Colonic mucosa (tissue), 4 donors: Measurements from ENCODE around the gene NCR2. TPM values are rescaled to one million over a fixed set of nuclear protein-coding genes. Genes with fewer than 3 reads are reported as not detected.

Experiments used
- DNase-seq: peaks from one replicate; pipeline ENCODE4 v3.0.0-alpha.2; 2020
- H3K27ac ChIP-seq: fragments of 200-600 bp; one replicate; pipeline ENCODE4 v1.8.0; 2021
- H3K27me3 ChIP-seq: fragments of 200-600 bp; one replicate; pipeline ENCODE4 v1.8.0; 2021
- H3K36me3 ChIP-seq: fragments of 200-600 bp; one replicate; pipeline ENCODE4 v1.8.0; 2021
- H3K4me1 ChIP-seq: fragments of 200-600 bp; one replicate; pipeline ENCODE4 v1.8.0; 2021; ENCODE audit warnings: mild to moderate bottlenecking
- H3K4me3 ChIP-seq: fragments of 200-600 bp; one replicate; pipeline ENCODE4 v1.8.0; 2021
- H3K9ac ChIP-seq, 2 donors: one replicate each; pipeline ENCODE4 v1.7.0; 2013; ENCODE audit warnings: control low read depth in 2 of 2, low read depth in 2 of 2, low read length in 2 of 2
- H3K9me3 ChIP-seq: fragments of 200-600 bp; one replicate; pipeline ENCODE4 v1.8.0; 2021
- intact Hi-C: fragments of 100-400 bp; cut with DNase I; formaldehyde crosslinking; loops from one replicate; pipeline ENCODE4 v1.14.1; 2022
- total RNA-seq, 2 donors: library from RNA; stranded (reverse); fragmentation: NEBNext Ultra II Directional in 1 of 2; extraction: Animal tissue kit (Norgen Biotek cat#: 25700) in 1 of 2; gene quantifications; one replicate each; pipeline ENCODE4 v1.2.1, GENCODE V29; 2021
- TF ChIP-seq, protein P1 (sequence below): fragments of 200-600 bp; IDR thresholded peaks from one replicate; pipeline ENCODE4 v1.8.0; 2022; ENCODE audit warnings: antibody characterized with exemption, mild to moderate bottlenecking
- donor health status: healthy.
- donor health status: DM: no; HTN: no; CAD: no.
- donor health status: DM: no; HTN: no; CAD: no.

The NCR2 gene
- total RNA-seq, 2 donors from 2014 or later: not detected

DNA sequence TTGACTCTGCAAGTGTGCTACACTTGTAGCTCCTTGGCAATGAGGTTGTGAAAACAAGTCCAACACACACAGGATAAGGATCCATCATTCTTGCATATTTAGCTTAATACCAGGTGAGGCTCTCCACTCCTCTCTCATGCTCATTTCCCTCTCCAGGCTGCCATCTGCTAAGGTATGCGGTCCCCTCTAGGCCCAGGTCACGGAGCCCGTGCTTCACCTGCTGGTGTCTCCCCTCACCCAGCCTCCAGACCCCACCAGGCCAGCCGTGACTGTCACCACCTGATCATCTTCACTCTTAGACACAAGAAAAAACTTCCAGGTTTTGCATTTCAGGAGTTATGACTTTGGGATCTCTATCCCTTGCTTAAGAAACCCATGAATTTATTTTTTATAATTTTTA is 14.2 kb upstream of the NCR2 start:
- DNase-seq: no peak
- H3K9me3 ChIP-seq: no peaks in the 10 kb centered on the region
- intact Hi-C loops: no loop called here
- TF ChIP-seq, protein P1, sequence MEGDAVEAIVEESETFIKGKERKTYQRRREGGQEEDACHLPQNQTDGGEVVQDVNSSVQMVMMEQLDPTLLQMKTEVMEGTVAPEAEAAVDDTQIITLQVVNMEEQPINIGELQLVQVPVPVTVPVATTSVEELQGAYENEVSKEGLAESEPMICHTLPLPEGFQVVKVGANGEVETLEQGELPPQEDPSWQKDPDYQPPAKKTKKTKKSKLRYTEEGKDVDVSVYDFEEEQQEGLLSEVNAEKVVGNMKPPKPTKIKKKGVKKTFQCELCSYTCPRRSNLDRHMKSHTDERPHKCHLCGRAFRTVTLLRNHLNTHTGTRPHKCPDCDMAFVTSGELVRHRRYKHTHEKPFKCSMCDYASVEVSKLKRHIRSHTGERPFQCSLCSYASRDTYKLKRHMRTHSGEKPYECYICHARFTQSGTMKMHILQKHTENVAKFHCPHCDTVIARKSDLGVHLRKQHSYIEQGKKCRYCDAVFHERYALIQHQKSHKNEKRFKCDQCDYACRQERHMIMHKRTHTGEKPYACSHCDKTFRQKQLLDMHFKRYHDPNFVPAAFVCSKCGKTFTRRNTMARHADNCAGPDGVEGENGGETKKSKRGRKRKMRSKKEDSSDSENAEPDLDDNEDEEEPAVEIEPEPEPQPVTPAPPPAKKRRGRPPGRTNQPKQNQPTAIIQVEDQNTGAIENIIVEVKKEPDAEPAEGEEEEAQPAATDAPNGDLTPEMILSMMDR: no peak
- H3K4me1 ChIP-seq: peaks cover 8% of the 10 kb centered on the region
- H3K36me3 ChIP-seq: no peaks in the 10 kb centered on the region
- no peaks in the 10 kb centered on the region for H3K27me3 ChIP-seq
- H3K27ac ChIP-seq: no peak overlapping the region
- H3K9ac ChIP-seq: no peak overlapping the region
- no peak overlapping the region for H3K4me3 ChIP-seq

DNA sequence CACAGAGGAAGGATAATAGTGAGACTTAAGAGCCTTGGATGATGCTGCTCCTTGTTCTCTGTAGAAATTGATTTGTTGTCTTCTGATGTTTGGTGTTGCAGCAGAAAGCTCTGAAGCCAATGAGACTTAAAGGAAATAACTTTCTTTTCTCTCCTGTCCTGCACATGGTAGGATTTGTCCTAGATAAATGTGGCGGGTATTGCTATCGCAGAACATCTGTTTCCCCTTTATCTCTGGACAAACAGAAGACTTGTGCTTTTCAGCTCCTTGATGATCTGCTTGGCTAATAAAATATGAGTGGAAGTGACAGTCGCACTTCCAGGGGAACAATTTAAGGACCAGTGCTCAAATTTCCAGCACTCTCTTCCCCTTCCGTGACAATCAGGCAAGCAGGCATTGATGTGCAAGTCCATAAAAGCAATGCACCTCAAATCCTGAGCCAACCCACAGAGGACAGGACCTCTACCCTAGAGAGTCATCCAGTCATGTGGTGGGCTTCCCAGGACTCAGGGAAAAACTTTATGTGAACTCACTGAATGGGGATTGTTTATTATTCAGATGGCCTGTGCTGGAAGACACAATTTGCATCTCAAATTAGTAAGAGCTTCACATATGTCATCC is 9.9 kb upstream of the NCR2 start:
- TF ChIP-seq, protein P1: no peak
- H3K36me3 ChIP-seq: no peaks in the 10 kb centered on the region
- H3K9me3 ChIP-seq: no peaks in the 10 kb centered on the region
- H3K27ac ChIP-seq: no peak overlapping the region
- H3K4me3 ChIP-seq: no peak overlapping the region
- no peak for DNase-seq
- H3K27me3 ChIP-seq: no peaks in the 10 kb centered on the region
- no peaks in the 10 kb centered on the region for H3K4me1 ChIP-seq
- H3K9ac ChIP-seq: no peak overlapping the region
- intact Hi-C loops: no loop called here

DNA sequence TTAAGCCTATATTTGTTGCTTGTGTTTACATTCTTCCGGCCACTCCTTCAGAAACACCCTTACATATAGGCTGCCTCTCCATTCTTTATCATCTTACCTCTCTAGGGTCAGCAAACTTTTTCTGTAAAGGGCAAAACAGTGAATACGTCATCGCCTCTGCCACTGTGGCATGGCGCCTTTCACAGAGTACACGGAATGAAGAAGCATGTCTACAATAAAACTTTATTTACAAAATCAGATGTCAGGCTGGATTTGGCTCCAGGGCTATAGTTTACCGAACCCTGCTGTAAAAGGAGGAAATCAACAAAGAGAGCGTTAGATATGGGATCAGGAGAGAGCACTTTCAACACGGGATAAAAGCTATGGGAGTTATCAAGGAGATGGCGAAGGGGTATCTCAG is 9.3 kb upstream of the NCR2 start:
- intact Hi-C loops: no loop called here
- TF ChIP-seq, protein P1: no peak

DNA sequence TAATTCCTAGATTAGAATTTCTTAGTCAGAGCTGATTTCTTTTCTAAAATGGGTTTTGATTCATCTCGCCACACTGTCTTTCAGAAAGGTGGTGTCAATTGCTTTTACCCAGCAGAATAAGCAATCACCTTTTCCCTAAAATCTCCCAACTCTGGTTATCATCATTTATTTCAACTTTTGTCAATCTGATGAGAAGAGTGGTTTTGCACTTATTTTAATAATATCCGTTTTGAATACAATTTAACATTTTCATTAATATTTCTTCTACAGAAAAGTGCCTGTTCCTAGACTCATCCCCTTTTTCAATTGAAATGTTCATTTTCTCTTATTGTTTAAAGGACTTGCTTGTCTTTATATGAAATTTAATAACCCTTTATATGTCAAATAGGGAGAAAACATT is 8.2 kb upstream of the NCR2 start:
- intact Hi-C loops: no loop called here
- no peaks in the 10 kb centered on the region for H3K27me3 ChIP-seq

More for the DNA sequence above, 9.3 kb upstream of the NCR2 start:
- no peak for DNase-seq
- Histone ChIP-seq H3K27me3 (no peaks in the 10 kb centered on the region), H3K4me1 (no peaks in the 10 kb centered on the region), H3K9ac (no peak overlapping the region), H3K36me3 (no peaks in the 10 kb centered on the region), H3K4me3 (no peak overlapping the region), H3K27ac (no peak overlapping the region), H3K9me3 (no peaks in the 10 kb centered on the region)

DNA sequence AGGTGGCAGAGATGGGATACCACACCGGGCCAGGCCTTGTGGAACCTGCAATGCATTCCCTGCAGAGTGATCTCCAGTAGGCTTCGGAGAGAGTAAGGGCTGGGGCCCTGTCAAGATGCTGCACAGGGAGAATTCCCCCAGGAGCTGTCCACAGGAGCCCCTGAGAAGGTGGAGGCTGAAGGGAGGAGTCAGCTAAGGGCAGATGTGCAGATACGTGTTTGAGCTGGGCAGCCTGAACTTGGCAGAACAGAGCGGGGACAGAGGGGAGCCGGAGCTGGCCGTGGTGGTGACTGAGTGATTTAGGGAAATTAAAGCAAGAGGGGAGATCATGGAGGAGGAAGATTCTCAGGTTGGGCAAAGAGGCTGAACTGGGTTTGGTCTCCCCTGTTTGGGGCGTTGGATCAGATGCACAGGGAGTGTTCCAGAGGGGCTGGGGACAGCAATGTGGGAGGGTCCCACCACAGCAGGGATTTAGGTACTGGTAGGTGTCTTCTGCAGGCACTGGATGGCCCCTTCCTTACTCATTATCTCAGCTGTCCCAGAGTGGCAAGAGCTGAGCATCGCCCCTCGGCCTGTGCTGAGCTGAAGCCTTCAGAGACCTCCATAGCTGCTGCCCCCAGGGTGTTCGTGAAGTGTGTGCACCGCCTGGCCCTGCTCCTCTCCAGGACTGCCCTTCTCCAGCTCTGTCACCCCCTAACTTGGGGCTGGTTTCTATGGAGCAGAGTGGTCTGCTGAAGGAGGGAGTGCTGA is 3.8 kb upstream of the NCR2 start:
- Histone ChIP-seq H3K4me1 (no peaks in the 10 kb centered on the region), H3K4me3 (no peak overlapping the region), H3K9ac (no peak overlapping the region), H3K36me3 (no peaks in the 10 kb centered on the region), H3K9me3 (no peaks in the 10 kb centered on the region), H3K27me3 (no peaks in the 10 kb centered on the region), H3K27ac (no peak overlapping the region)
- TF ChIP-seq, protein P1: no peak
- intact Hi-C loops: no loop called here
- DNase-seq: no peak

More for the DNA sequence above, 8.2 kb upstream of the NCR2 start:
- no peaks in the 10 kb centered on the region for H3K36me3 ChIP-seq
- DNase-seq: no peak
- no peak overlapping the region for H3K4me3 ChIP-seq
- H3K4me1 ChIP-seq: no peaks in the 10 kb centered on the region
- H3K9ac ChIP-seq: no peak overlapping the region
- H3K9me3 ChIP-seq: no peaks in the 10 kb centered on the region
- TF ChIP-seq, protein P1: no peak
- no peak overlapping the region for H3K27ac ChIP-seq
